GM23248 (cell line): Measurements from ENCODE around the gene PRKCA.

Experiments used
- EZH2 ChIP-seq: fragments of 200-600 bp; sonication (generic); IDR thresholded peaks from 2 replicates; pipeline ENCODE4 v1.6.1; 2018; ENCODE audit warnings: antibody characterized with exemption, mild to moderate bottlenecking; ENCODE audit not compliant: insufficient read depth, poor library complexity, severe bottlenecking
- EZH2phosphoT487 ChIP-seq: fragments of 200-600 bp; sonication (generic); IDR thresholded peaks from 2 replicates; pipeline ENCODE4 v1.6.1; 2018; ENCODE audit warnings: antibody characterized with exemption, moderate library complexity, mild to moderate bottlenecking, low read depth; ENCODE audit not compliant: insufficient read depth

- TF ChIP-seq EZH2phosphoT487 (no peak), EZH2 (no peak)
Observed at GRCh38 chr17:66466106-66466820, 163.8 kb downstream of the PRKCA start.
